GM21723 (cell line): Measurements from ENCODE around the gene TRERF1.

Experiments
- ATAC-seq: cut with Tn5 transposase; IDR thresholded peaks from one replicate; pipeline ENCODE4 v1.9.1; 2021; ENCODE audit warnings: mild to moderate bottlenecking, moderate library complexity; ENCODE audit not compliant: unreplicated experiment

The TRERF1 gene

DNA sequence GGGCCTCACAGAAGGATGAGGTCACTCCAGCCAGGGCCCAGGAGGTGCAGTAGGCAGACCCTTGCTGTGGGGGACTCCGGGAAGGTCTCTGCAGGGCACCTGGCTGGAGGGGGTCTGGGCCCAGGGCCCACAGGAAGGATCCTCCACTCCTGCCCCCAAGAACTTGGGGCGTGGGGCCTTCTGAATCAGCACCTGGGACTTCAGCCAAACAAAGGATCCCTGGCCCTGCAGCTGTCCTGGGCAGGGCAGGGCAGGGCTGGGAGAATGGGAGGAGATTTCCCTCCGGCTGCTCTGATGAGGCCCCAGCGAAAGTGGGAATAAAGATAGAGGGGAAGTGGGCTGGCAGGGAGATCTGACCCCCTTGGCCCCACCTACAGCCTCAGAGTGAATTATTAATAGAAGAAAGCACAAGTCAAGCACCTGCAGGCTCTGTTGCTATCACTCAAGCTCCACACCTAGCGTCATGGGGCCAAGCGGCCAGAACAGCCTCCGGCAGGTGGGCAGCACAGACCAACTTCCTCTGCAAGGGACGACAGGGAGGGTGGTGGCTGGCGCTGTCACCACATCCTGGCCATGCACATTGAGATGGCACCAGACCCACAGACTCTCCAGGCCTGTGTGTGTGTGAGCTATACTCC lies 172.5 kb downstream of the TRERF1 start:
- no peak for ATAC-seq

GRCh38 chr6:42278131-42278853 lies 173.4 kb downstream of the TRERF1 start:
- no peak for ATAC-seq

GRCh38 chr6:42276034-42276890 lies 175.5 kb downstream of the TRERF1 start:
- ATAC-seq, result no peak

DNA sequence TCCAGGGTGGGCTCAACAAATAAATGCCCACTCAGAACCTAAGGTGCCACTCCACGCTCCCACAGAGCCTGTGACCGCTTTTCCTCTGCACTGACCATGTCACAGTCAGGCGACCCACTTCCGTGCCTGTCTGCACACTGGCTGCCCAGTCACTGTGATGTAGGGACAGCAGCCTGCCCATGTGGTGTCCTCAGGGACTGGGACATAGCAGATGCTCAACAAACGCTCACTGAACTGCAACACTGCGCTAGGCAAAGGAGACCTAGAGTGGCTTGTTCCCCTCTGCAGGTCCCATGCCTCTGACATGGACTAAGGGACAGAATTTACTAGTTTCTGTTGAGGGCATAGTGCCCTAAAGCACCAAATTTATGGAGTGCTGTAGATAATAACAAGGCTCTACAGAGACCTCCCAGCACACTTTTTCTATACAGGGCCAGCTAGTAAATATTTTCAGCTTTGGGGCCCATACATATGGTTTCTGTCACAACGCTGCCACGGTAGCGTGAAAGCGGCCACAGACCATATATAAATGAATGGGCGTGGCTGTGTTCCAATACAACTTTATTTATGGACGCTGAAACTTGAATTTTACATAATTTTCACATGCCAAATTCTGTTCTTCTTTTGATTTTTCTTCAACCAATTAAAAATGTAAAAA lies 176.2 kb downstream of the TRERF1 start:
- no peak for ATAC-seq

- no peak for ATAC-seq
These were observed 176.8 kb downstream of the TRERF1 start for GRCh38 chr6:42274898-42275297.

GRCh38 chr6:42271834-42272805 lies 179.6 kb downstream of the TRERF1 start:
- no peak for ATAC-seq

- ATAC-seq, result peak; percentile 58
These were observed 181.7 kb downstream of the TRERF1 start for GRCh38 chr6:42269974-42270510.

DNA sequence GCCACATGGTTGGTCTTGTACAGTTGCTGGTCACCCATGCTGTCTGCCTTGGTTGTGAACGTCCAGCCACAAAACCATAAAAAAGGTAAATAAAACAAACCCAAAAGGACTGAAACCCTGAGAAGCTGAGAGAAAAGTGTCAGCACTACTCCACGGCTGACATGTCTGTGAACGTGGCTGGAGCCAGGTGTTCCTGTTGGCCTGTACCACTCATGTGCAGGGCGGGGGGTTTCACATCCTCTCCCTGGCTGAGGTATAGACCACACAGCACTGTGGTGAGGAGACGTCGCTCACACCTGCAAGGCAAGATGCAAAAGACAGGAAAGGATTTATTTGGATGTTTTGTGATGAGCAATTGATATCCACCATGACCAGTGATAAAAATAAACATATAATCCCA lies 182.2 kb downstream of the TRERF1 start:
- ATAC-seq, result peak; percentile 93

GRCh38 chr6:42268835-42269204 lies 182.9 kb downstream of the TRERF1 start:
- no peak for ATAC-seq

DNA sequence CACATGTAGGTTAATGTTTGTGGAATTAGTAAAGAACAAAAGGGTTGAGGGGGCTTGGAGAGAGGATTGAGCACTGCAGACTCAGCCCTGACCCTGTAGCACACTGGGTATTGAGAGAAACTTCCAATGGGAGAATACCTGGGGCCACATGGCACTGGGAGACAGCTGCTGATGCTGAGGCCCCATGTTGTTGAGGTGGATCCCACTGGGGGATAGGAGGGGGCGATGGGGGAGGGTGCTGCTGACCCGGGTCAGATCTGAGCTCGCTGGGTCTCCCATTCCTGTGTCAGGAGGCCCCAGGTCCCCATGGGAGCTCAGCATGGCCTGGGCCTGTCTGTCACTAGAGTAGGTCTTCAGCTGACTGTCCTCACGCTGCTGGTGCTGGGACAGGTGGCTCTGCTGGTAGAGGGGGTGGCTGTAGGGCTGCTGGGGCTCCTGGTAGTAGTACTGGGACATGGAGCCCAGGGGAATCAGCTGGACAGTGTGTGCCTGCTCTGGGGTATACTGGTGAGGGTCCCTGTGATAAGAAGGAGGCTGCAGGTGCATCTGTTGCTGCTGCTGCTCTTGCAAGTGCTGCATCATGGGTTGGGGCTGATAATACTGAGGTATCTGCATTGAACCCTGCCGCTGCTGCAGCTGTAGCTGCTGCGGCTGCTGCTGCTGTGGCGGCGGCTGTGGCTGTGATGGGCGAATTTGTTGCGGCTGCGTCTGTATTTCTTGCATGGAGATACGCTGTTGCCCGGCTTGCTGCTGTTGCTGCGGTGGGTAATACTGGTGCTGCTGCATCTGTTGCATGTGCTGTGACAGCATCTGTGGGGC lies 183.5 kb downstream of the TRERF1 start:
- ATAC-seq, result no peak

DNA sequence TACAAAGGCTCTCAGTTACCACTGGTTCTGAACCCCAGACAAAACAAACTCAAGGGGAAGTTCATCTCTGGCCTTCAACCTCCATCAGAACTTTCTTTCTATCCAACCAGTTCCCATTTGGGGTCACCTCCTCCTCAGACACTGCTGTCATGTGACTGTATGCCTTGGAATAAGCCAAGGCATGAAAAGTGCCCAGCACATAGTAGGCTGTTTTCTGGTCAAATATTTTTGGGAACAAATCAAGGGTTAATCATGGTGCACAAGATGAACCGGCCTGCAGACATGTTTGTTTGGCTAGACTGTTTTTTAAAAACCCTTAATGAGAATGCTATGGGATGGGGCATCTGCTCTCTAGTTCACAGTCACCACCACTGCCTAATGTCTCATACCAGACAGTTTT lies 185.2 kb downstream of the TRERF1 start:
- ATAC-seq, result no peak

DNA sequence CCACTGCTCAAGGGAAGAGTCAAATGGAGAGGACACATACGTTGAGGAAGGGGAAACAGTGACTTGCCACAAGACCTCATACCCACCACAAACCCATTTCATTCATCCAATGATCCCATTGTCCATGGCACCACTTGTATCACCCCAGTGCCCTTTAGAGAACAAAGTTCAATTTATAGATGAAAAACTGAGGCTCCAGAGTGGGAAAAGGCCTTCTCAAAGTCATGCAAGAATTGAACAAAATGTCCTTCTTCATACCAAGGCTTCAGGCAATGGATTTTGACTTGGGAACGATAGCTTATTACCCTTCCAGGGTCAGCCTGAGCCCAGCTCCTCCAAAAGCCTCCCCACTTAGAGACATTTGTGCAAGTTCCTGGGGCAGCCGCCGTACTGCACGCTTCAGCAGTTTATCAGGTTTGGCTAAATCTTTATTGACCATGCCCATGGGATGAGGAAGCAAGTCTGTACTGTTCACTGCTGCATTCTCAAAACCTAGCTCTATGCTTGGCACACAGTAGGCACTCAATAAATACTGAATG lies 186.8 kb downstream of the TRERF1 start:
- ATAC-seq, result no peak

- no peak for ATAC-seq
These were observed 187.4 kb downstream of the TRERF1 start for GRCh38 chr6:42264162-42264851.

DNA sequence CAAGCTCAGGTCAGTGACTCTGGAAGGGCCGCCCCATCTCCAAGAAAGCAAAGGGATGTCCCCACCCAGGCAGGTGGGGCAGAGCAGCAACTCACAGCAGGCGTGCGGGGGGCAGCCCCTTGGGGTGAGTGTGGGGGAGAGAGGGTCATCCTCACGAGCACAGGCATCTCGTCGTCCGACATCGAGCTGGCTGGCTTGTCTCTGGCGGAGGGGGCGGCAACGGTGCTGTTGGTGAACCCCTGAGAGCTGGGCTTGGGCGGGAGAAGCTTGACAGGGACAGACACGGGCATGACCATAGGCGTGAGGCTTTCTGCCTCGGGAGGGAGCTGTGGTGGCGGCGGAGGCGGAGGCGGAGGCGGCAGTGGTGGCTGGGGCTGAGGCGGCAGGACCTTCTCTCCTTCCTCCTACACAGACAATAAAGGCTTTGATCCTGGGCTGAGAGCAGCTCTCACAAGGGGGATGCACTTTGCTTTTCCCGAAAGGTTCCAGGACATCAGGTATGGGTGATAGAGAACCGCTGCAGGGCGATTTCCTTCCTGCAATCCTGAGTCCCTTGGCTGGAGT lies 188.5 kb downstream of the TRERF1 start:
- ATAC-seq, result no peak

GRCh38 chr6:42260972-42261371 lies 190.8 kb downstream of the TRERF1 start:
- no peak for ATAC-seq

DNA sequence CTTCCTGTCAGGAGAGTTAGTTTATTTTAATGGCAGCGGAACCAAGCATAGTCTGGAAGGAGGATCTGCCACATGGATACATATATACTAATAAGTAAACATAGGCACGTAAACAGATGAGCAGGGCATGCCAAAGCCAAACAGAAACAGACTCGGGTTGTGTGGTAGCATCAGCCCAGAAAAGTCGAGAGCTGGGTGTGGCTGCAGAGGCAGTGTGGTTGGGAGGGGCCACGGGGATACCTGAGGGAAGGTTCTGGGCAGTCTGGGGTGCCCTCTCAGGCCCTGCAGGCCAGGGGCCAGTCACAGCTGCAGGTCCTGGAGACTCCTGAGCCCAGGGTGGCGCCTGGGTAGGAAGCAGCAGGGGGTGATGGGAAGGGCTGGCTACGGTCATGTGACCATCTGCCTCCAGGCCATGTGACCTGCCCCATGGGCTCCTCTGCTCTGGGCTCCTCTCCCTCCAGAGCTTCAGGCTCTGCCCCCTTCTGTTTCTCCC lies 191.3 kb downstream of the TRERF1 start:
- no peak for ATAC-seq

GRCh38 chr6:42259841-42260395 lies 191.8 kb downstream of the TRERF1 start:
- ATAC-seq, result no peak
